ENCODE data around the gene GUCY2C.
A peak's percentile ranks its signal among the peaks of the same experiment; 100 is the strongest.
"Not testable (repeated sequence)": the region's sequence is repeated elsewhere in the genome, so short reads cannot be mapped to it uniquely, and the experiment has no call there.

GUCY2C gene

DNA sequence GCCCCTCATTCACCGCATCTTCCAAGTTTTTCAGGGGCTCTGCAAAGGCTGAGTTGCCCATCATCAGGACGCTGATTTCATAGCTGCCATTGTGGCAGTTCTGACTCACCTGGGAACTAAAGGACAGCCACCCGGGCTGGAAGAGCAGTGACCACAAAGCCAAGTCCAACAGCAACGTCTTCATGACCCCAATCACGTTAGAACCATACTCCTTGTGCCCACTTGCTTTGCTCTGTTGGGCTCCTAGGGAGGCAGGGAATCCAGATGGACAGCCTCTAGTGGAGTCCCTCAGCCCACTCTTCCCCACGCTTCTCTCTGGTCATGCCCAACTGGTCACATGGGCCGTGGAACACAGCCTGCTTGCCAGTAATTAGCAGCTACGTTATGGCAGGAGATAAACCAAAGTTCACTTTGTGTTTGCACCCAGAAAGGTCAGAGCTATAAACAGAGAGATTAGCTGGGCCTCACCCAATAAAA is at the start of gene GUCY2C:
Gene GUCY2C (minus strand): TSS at position 335 of the 477 bp plus-strand sequence. CDS start 151 bp downstream, at position 184.
- DNase-seq (ENCODE audit: low read depth in 2 of 2) = no peak

DNA sequence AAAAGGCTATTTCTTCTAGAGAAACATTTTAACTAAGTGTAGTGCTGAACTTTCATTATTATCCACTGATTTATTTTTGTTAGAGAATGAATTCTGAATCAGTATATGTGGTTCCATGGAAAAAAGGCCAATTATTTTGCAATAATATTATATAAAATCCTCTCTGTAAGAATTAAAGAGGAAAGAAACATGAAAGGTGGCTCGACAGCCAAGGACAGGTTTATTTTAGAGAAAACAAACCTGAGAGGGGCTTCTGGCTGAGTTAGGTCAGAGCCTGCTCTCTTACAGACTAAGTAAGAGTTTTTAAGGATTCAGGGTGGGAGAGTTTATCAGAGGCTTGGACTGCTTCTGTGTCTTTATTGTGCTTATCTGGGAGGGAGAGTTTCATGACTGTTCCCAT is 46.7 kb upstream of the GUCY2C start:
- no peak for DNase-seq (ENCODE audit: low read depth in 2 of 2)

DNA sequence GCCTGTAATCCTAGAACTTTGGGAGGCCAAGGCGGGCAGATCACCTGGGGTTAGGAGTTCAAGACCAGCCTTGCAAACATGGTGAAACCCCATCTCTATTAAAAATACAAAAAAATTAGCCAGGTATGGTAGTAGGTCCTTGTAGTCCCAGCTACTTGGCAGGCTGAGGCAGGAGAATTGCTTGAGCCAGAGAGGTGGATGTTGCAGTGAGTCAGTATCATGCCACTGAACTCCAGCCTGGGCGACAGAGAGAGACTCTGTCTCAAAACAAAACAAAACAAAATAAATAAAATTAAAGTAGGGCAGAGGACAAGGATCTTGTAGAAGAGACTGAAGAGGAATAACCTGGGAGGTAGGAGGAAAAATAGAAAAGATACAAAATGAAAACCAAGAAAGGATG is 45.5 kb upstream of the GUCY2C start:
- no peak for DNase-seq (ENCODE audit: low read depth in 2 of 2)

DNA sequence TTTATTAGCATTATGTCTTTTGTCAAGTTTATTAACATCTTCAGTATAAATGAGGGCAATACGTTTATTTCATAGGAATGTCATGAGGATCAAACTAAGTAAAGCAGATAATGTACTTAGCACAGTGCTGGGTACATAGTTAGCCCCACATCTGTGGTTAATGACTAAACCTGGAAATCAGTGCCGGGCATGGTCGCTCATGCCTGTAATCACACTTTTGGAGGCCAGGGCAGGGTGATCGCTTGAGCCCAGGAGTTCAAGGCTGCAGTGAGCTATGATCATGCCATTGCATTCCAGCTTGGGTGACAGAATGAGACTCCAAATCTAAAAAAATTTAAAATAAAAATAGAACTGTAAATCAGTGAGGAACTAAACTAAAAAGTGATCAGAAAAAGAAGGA is 44.8 kb upstream of the GUCY2C start:
- DNase-seq (ENCODE audit: low read depth in 2 of 2) = no peak

DNA sequence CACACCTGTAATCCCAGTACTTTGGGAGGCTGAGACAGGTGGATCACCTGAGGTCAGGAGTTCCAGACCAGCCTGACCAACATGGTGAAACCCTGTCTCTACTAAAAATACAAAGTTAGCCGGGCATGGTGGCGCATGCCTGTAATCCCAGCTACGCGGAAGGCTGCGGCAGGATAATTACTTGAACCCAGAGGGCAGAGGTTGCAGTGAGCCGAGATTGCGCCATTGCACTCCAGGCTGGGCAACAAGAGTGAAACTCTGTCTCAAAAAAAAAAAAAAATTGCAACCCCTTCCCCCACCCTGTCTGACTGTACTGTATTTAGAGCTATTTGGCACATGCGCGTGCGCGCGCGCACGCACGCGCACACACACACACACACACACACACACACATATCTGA is 40.0 kb upstream of the GUCY2C start:
- not testable (repeated sequence) for DNase-seq (ENCODE audit: low read depth in 2 of 2)

DNA sequence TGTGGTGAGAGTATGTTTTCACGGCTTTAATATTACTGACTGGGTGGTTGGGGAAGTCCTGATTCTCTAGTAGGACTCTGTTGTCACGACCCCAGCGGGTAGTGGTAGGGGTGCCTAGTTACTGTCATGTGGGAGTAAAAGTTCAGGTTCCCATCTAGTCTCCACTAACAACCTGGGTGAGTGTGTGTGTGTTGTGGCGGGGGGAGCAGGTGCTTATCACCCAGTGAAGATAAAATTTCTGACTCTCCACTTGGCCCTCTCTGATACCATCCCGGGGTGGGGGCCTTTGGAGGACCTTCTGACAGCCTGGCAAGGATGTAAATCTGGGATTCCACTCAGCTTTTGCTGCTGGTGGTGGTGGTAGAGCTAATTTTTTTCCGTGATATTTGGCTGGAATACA is 35.4 kb upstream of the GUCY2C start:
- no peak for DNase-seq (ENCODE audit: low read depth in 2 of 2)

DNA sequence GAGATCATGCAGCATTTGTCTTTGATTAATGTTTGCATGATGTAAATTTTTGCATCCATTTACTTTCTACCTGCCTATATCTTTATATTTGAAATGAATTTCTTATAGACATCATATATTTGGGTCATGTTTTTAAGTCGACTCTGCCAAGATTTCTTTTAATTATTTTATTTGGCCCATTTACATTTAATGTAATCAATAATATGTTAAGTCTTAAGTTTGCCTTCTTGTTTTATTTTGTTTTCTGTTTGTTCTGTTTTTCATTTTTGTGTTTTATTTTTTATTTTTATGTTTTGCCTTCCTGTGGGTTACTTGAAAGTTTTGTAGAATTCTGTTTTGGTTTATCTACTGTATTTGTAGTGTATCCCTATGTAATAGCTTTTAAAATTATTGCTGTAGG is 33.2 kb upstream of the GUCY2C start:
- DNase-seq (ENCODE audit: low read depth in 2 of 2) = no peak

DNA sequence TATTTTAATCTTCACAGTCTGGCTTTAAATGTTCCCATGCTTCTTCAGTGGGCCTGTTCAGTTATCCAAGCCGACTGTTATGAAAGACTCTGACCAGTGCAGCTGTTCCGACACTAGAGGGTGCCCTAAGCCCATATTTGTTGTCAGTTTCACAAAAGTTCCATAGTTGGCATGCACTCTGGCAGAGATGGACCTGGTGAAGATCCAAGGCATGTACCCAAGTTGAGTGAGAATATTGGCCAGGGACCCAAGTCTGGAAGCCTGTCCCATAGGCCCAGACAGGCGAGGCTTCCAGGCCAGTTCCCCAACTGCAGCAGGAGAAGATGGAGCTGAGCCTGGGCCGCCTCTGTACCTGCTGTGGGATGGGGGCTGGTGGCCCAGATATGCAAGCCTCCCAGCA is 27.4 kb upstream of the GUCY2C start:
- peak in 1 of 2 donors; percentile 10 for DNase-seq (ENCODE audit: low read depth in 2 of 2)

DNA sequence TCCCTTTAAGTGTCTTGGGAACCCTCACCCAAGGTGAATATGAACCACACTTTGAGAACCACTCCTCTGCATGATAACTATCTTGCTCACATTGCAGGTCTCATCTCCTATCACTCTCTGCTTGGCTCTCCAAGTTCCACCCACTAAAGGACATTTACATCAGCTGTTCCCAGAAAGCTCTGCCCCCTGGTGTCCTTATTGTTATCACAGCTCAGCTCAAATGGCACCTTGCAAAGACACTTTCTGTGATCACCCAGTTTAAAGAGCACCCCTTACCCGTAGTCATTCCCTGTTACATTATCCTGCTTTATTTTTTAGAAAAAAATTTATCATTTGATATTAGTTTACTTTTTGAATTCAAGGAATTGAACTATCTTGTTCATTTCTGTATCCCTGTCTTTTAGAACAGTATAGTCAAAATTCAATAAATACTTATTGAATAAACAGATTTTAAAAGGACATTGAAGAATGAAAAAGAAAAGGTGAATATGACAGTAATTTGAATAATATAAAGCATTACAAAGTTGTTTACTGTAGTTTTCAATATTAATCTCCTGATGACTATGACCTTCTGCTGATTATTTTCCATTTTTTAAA is 20.5 kb upstream of the GUCY2C start:
- peak in 1 of 2 donors; percentile 23 for DNase-seq (ENCODE audit: low read depth in 2 of 2)

DNA sequence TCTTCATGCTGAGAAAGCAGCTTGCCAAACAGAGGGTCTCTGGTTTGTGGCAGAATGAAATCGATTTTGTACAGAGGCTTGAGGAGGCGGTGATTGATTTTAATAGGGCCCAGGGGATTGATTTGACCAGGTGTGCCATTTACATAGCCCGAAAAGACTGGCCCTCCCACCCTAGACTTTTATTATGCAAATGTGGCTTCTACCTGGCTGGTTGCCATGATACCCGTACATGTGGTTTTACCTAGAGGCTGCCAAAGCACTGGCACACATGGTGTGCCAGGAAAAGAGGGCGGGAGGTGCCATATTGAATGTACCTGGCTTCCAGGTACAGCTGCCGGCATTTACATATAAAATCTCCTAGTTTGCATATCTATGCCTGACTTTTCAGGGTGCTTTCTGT is 18.0 kb upstream of the GUCY2C start:
- no peak for DNase-seq (ENCODE audit: low read depth in 2 of 2)

DNA sequence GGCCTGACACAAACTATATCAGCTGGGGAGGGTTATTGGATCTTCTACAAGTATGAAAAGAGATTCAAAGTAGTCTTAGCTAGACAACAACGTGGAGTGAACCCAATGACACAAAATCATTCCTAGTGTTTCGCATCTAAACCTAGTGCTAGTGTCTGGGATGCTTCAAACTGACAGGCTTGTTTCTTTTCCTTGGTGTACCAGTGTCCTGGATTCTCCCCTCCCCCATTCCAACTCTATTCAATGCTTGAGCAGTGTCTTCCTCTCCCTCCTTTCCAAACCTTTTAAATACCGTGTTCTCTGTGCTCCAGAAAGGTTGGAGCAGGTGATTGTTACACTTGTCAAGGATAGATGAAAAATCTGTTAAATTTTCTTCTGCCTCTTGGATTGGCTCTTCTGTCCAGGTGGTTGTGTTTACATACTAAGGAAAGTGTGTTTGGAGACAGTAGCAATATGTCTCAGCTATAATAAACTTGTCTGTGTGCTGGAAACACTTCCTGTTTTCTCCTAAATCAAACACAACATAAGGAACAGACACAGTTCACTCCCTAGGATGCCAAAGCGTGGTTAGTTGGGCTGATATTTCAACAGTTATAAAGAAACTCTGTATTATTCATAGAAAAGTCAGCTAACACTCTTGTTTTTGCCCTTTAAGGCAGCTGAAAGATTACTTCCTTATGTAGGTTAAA is 14.4 kb upstream of the GUCY2C start:
- DNase-seq (ENCODE audit: low read depth in 2 of 2) = no peak

DNA sequence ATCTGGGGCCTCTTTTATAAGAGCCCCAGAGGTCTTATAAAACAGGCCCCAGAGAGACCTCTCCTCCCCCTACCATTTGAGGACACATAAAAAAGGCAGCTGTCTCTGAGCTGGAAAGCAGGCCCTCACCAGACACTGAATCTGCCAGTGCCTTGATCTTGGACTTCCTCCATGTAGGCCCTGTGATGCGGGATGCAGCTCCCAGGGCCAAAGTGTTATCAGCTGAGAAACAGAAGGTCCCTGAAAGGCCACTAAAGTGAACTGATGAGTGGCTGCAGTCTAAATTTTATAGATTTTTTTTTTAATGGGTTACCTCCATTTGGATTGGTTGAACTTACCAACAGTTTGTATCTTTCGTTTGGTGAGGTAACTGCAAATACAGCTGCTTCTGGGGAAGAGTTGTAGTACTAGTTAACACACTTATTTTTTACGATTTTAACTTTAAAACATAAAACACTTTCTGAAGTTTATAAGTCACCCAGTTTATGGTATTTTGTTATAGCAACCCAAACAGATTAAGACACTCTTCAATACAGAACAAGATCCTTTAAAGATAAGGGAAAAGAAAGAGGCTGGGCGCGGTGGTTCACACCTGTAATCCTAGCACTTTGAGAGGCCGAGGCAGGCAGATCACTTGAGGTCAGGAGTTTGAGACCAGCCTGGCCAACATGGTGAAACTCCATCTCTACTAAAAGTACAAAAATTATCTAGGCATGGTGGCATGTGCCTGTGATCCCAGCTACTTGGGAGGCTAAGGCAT is 5.6 kb upstream of the GUCY2C start:
- no peak for DNase-seq (ENCODE audit: low read depth in 2 of 2)

DNA sequence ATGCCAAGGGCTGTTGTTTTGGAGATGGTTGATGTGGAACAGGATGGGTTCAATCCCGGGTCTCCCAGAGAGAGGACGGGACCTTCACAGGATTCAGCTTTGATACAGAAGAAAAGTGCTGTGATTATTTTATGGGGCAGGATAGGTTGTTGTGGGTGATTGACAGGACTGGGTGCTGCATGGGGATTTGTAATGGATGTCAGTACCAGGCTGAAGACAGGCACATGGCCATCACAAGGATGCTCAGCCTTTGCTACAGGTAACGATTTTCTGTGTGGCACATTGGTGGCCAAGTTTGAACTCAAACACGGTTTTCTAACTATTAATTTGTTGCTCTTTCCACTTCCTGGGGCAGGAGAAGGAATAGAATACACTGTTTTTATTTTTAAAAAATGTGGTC is 4.5 kb upstream of the GUCY2C start:
- no peak for DNase-seq (ENCODE audit: low read depth in 2 of 2)

DNA sequence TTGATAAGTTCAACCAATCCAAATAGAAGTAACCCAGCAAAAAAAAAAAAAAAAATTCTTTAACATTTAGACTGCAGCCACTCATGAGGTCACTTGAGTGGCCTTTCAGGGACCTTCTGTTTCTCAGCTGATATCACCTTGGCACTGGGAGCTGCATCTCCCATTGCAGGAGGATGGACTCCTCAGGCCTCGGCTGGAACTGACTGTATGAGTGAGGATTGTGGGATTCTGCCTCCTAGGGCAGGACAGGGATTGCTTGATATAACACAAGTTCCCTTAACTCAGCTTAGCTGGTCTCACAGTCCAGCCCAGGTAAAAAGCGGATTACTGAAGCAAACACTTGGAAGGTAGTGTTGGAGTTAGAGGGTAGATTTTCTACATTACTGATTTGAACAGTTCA is 3.5 kb upstream of the GUCY2C start:
- no peak for DNase-seq (ENCODE audit: low read depth in 2 of 2)

DNA sequence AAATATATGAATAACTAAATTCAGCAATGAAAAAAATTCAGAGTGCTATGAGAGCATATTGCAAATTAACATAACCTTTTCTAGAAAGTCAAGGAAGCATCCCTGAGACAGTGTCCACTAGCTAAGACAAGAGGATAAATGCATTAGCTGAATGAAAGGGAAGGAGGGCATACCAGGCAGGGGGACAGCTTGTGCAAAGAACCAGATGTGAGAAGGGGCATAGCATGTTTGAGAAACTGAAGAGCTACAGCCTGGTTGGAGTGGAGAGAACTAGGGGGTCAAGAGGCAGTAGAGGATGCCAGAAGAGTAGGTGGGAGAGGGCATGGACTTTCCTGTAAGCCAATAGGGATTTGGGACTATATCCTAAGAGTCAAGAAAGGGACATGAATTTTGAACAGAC is 2.2 kb upstream of the GUCY2C start:
- no peak for DNase-seq (ENCODE audit: low read depth in 2 of 2)

DNA sequence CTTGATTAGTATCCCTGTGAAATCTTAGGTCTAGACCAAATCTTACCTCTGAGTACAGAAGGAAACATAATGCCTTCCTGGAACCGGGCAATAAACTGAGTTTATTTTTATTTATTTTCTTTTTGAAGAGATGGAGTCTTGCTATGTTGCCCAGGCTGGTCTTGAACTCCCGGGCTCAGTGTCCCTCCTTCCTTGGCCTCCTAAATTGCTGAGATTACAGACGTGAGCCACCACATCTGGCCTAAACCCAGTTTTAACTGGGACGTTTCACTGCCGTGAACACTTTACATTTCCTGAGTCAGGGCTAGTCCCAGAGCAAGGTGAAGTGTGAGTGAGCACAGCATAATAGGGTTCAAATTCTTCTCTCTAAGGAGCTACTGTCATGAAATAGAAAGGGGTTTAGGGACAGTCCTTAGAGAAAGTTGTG is 671 bp downstream of the GUCY2C start:
- no peak for DNase-seq (ENCODE audit: low read depth in 2 of 2)

DNA sequence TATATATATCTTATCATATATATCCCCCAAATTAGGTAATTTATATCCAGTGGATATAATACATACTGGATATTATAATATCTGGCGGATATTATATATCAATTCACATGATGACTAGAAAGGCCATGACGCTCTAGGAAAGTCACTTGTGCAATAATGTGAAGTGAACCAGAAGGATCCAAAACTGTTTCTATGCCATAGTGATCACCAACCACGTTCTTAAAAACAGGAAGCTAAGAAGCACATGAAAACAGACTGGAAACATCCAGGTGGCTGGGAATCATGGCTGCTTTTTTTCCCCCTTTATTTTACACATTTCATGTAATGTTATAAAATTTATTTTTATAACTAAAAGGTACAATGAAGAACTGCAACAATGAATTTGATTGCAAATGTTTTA is 1.4 kb downstream of the GUCY2C start:
- no peak for DNase-seq (ENCODE audit: low read depth in 2 of 2)

DNA sequence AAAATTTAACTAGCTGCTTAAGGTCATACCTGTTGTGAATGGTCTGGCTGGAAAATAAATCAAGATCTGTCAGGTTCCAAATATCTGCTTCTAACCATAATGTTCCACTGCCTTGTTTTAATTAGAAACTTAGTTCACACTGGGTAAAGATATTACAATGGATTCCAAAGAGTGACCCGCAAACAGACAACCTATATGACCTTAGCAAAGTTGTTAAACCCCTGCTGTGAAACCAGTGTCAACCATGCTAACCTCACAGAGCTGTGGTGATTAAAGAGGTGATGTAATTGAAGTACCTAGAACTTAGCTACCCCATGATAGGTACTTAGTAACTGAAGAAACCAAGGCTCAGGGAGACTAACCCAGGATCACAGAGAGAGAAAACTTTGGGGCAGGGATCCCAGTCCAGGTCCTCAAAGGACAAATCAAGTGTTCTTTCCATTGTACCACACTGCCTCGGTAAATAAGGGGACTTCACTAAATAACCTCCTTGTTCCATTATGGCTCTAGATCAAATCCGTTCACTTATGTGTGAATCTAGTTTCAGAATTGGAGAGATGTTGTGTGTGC is 2.2 kb downstream of the GUCY2C start:
- DNase-seq (ENCODE audit: low read depth in 2 of 2) = no peak

DNA sequence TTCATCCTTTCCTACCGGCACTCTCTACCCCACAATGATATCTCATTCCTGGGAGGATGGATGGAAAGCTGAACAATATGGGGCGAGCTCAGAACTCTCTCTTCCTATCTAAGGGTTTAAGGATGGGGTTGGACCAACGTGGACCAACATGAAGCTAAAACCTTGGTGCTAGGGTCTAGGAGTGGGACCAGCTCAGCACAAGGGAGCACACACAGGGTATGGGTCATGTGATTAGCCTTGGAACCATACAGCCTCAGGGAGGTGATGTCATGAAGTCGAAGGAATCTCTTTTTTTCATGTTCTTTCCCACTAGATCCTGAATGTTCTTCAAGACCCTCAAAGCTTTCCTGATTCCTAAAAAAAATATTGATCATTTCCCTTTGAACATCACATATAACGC is 3.3 kb downstream of the GUCY2C start:
- DNase-seq (ENCODE audit: low read depth in 2 of 2) = no peak

DNA sequence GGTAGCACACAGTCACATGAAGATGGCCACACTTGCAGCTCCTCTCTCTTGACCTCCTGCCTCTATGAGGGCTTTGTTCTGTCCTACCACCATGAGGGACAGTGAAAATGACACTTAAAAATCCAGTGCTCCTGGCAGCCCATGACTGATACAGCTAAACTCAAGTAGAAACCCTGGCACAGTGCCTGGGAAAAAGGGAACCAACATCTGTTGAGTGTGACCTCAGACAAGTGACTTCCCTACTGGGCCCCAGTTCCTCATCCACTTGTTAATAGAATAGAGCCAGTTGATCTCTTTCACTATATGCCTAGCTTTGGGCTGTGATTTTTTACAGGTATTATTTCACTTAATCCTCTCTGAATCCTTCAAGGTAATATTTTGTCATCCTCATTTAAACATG is 4.8 kb downstream of the GUCY2C start:
- no peak for DNase-seq (ENCODE audit: low read depth in 2 of 2)

DNA sequence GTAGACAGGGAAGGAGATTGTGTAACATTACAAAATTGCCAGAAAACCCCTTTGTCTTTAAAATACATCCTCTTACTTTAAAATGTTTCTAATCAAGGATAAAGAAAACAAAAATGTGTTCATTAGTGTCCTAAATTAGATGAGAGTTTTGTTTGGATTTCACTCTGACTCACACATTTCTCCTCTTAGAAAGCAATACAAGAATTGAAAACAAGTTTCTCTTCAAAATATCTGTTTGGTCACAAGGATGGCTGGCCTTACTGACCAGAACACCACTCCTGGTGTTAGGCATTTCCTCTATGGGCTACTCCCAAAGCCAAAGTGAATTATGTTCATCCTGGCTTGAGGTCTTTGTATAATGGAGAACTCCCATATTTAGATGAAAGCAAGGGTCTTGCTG is 6.4 kb downstream of the GUCY2C start:
- DNase-seq (ENCODE audit: low read depth in 2 of 2) = no peak

DNA sequence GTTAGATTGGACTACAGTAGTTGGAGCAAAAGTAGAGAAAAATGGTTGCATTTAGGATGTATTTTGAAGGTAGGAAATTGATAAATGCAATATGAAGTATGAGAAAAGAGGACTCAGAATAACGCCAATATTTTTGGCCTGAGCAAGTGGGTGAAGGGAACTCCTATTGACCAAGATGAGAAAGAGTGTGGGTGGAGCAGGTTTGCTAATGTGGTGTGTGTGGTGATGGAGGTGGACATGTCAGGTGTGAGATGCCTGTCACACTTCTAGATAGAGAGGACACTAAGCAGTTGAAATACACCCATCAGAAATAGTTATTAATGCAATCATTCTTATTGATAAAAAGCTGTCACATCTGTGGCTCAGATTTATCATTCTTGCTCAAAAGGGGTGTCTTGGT is 7.3 kb downstream of the GUCY2C start:
- DNase-seq (ENCODE audit: low read depth in 2 of 2) = no peak

DNA sequence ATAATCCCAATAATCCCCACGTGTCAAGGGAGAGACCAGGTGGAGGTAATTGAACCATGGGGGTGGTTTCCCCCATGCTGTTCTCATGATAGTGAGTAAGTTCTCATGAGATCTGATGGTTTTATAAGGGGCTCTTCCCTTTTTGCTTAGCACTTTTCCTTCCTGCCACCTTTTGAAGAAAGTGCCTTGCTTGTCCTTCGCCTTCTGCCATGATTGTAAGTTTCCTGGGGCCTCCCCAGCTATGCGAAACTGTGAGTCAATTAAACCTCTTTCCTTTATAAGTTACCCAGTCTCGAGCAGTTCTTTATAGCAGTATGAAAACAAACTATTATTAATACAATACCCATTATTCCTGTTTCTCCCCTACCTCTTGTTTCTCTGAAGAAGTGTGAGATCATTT is 14.2 kb downstream of the GUCY2C start:
- not testable (repeated sequence) for DNase-seq (ENCODE audit: low read depth in 2 of 2)
